ENCODE results near the gene HAO1.

HAO1 gene

DNA sequence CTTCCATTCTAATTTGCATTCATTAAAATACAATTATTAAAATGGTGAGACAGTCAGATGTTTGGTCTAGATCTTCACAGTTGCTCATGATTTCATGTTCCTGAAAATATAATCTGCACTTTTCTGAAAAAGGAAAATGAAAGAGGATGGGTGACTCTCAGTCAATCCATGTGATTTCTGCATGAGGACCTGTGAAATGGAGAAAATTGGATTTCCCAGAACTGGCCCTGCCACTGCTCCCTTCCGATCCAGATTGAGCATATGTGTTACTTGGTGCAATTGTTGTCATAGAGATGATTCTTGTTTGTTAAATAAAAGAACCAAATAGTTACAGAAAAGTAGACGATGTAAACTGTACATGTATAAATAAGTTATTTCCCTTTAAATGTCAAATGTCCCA, 37.4 kb downstream of the HAO1 start:
- no peak overlapping the region for H3K27ac Mint-ChIP-seq
- peaks cover 1% of the 10 kb centered on the region for H3K4me1 Mint-ChIP-seq
- no peak for DNase-seq
- peaks cover 1% of the 10 kb centered on the region for H3K27me3 Mint-ChIP-seq
- H3K4me3 Mint-ChIP-seq = no peak overlapping the region
- H3K36me3 Mint-ChIP-seq (ENCODE audit: low read depth) = no peaks in the 10 kb centered on the region
- ATAC-seq = no peak
- H3K9me3 Mint-ChIP-seq = no peaks in the 10 kb centered on the region

- Mint-ChIP-seq H3K27ac (no peak overlapping the region), H3K27me3 (no peaks in the 10 kb centered on the region), H3K36me3 (ENCODE audit: low read depth) (no peaks in the 10 kb centered on the region), H3K4me3 (no peak overlapping the region), H3K9me3 (peaks cover 3% of the 10 kb centered on the region), H3K4me1 (no peaks in the 10 kb centered on the region)
- ATAC-seq = no peak
- DNase-seq = no peak
Measured at GRCh38 chr20:7897781-7898364, 42.4 kb downstream of the HAO1 start.

DNA sequence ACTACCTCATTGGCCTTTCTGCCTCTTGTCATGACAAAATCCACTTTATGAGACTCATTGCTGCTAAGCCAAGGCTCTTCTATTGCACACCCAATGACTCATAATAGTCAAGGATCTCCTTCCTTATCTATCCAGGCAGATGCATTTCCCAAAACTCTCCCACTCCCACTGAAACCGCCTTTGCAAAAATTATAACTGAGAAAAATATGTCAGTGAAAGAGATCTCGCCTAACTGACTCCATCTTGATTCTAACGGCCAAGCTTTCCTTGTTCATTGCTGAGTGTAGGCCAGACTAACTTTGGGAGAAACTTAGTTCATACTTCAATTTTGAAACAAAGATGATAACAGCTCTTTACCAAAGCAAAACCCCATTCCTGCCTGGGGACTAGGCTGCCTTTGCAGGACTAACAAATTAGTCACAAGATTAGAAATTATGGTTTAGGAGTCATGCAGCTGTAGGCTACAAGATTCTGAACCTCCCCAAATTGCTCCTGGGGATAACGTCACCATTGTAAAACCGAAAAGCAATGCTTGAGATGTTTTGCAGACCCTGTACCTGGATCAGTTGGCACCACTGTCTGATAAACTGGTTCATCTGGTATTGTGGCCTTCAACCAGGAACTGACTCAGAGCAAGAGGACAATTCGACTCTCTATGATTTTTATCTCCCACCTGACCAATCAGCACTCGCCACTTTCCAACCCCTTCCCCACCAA, 47.1 kb downstream of the HAO1 start:
- Mint-ChIP-seq H3K9me3 (peaks cover 3% of the 10 kb centered on the region), H3K4me1 (no peaks in the 10 kb centered on the region), H3K4me3 (no peak overlapping the region), H3K27ac (no peak overlapping the region), H3K27me3 (no peaks in the 10 kb centered on the region), H3K36me3 (ENCODE audit: low read depth) (no peaks in the 10 kb centered on the region)
- ATAC-seq (no peak), DNase-seq (no peak)

DNA sequence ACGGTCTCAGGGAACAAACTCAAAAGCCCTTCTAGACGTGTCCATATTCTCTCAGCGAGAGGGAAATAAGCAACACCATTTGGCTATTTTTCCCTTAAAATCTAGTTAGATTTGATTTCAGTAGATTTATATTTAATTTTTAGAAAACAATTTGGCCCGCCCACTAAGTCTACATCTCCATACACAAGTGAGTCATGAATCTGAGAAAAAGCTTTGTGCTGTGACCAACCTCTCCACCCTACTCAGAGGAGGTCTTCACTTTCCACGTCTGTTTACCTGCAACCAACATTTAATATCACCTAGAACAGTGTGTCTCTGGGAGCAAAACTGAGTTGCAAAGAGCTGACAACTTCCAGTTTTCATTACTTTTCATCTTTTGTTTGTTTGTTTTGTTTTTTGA, 48.6 kb downstream of the HAO1 start:
- Mint-ChIP-seq H3K4me1 (no peaks in the 10 kb centered on the region), H3K36me3 (ENCODE audit: low read depth) (no peaks in the 10 kb centered on the region), H3K27ac (no peak overlapping the region), H3K4me3 (no peak overlapping the region), H3K27me3 (no peaks in the 10 kb centered on the region), H3K9me3 (peaks cover 3% of the 10 kb centered on the region)
- DNase-seq (no peak), ATAC-seq (no peak)

DNA sequence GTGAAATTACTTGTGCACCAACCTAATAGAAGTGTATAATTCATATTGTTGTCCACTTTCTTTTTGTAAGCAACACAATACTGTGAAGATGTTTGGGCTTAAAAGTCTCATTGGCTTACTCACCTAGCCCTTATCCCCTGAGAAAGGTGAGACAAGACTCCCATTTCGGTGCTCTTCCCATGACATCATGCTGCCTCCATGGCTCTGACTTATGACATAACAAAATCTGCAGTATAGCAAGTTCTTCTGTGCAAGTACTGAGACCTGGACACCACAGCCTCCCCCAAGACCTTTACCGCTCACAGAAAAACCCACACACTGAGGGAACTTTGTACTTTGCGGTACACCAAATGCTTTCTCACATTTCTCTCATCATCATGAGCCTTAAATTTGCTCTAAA, 50.5 kb downstream of the HAO1 start:
- no peak overlapping the region for H3K4me3 Mint-ChIP-seq
- H3K36me3 Mint-ChIP-seq (ENCODE audit: low read depth) = no peaks in the 10 kb centered on the region
- ATAC-seq (no peak), DNase-seq (no peak)
- no peak overlapping the region for H3K27ac Mint-ChIP-seq
- no peaks in the 10 kb centered on the region for H3K27me3 Mint-ChIP-seq
- H3K4me1 Mint-ChIP-seq = no peaks in the 10 kb centered on the region
- H3K9me3 Mint-ChIP-seq = peaks cover 3% of the 10 kb centered on the region

GRCh38 chr20:7883741-7884140, 56.5 kb downstream of the HAO1 start:
- H3K4me1 Mint-ChIP-seq = no peaks in the 10 kb centered on the region
- no peak overlapping the region for H3K27ac Mint-ChIP-seq
- H3K36me3 Mint-ChIP-seq (ENCODE audit: low read depth) = no peaks in the 10 kb centered on the region
- no peak for DNase-seq
- no peaks in the 10 kb centered on the region for H3K9me3 Mint-ChIP-seq
- H3K4me3 Mint-ChIP-seq = no peak overlapping the region
- no peak for ATAC-seq
- no peaks in the 10 kb centered on the region for H3K27me3 Mint-ChIP-seq

DNA sequence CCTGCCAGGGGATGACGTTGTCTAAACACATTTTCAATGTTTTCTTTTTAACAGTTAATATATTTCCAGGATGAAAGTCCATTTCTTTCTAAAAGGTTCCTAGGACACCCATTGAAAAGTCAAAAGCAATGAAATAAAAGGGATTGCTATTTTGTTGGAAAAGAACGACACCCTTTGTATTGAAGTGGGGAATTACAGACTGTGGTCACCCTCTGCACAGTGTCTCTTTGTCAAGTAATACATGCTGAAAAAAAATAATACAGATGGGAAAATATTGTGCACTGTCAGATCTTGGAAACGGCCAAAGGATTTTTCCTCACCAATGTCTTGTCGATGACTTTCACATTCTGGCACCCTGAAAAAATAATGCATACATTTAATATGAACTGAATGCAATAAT, 56.9 kb downstream of the HAO1 start:
- Mint-ChIP-seq H3K27ac (no peak overlapping the region), H3K4me1 (no peaks in the 10 kb centered on the region), H3K9me3 (no peaks in the 10 kb centered on the region), H3K27me3 (no peaks in the 10 kb centered on the region), H3K36me3 (ENCODE audit: low read depth) (no peaks in the 10 kb centered on the region), H3K4me3 (no peak overlapping the region)
- DNase-seq = no peak
- no peak for ATAC-seq

- Mint-ChIP-seq H3K27ac (no peak overlapping the region), H3K4me1 (no peaks in the 10 kb centered on the region), H3K36me3 (ENCODE audit: low read depth) (no peaks in the 10 kb centered on the region), H3K4me3 (no peak overlapping the region), H3K9me3 (no peaks in the 10 kb centered on the region), H3K27me3 (no peaks in the 10 kb centered on the region)
- no peak for ATAC-seq
- DNase-seq = no peak
Measured at GRCh38 chr20:7882076-7882475, 58.2 kb downstream of the HAO1 start.

GRCh38 chr20:7881551-7881950, 58.7 kb downstream of the HAO1 start:
- no peaks in the 10 kb centered on the region for H3K27me3 Mint-ChIP-seq
- no peak for ATAC-seq
- DNase-seq = no peak
- no peaks in the 10 kb centered on the region for H3K36me3 Mint-ChIP-seq (ENCODE audit: low read depth)
- no peak overlapping the region for H3K4me3 Mint-ChIP-seq
- H3K27ac Mint-ChIP-seq = no peak overlapping the region
- no peaks in the 10 kb centered on the region for H3K4me1 Mint-ChIP-seq
- no peaks in the 10 kb centered on the region for H3K9me3 Mint-ChIP-seq

DNA sequence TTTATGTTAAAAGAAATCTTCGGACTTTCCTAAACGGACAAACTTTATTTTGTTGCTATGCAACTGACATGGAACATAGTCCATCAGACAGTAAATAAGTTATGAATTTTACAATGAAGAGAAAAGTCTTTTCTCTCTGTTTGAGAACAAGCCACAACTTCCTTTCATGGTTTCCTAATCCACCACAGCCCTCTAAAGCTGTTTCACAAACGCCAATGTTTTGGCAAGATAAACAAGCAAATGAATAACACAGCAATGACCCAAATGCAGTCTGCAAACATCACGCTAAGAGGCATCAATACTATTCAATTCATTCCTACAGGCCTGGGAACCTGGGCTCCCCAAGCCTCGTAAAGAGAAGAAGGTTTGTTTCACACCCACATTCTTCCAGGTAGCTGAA, 60.4 kb downstream of the HAO1 start:
- no peak for DNase-seq

DNA sequence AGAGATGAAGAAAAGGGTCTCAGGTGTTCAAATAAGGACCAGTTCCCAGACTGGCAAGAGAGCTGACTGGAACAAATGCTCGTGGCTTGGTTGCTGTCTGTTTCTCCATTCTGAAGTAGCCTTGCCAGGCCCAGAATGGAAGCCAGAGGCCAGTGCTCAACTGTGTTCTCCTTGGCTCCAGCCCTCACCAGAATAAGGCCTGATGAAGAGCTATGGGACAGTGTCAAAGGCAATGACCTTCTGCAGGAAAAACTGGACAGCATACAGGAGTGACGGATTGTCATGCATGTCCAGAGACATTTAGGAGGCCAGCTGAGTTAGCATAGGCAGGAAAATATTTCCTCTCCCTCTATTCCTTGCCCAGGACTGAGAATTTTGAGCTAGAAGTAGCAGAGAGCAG, 72.2 kb downstream of the HAO1 start:
- Mint-ChIP-seq H3K27ac (no peak overlapping the region), H3K27me3 (peaks cover 2% of the 10 kb centered on the region), H3K4me3 (no peak overlapping the region), H3K9me3 (no peaks in the 10 kb centered on the region), H3K4me1 (no peaks in the 10 kb centered on the region), H3K36me3 (ENCODE audit: low read depth) (no peaks in the 10 kb centered on the region)
- no peak for DNase-seq
- no peak for ATAC-seq

More for the DNA sequence above, 60.4 kb downstream of the HAO1 start:
- H3K9me3 Mint-ChIP-seq = no peaks in the 10 kb centered on the region
- no peak overlapping the region for H3K27ac Mint-ChIP-seq
- H3K27me3 Mint-ChIP-seq = no peaks in the 10 kb centered on the region
- ATAC-seq = no peak
- H3K4me3 Mint-ChIP-seq = no peak overlapping the region
- no peaks in the 10 kb centered on the region for H3K36me3 Mint-ChIP-seq (ENCODE audit: low read depth)
- H3K4me1 Mint-ChIP-seq = no peaks in the 10 kb centered on the region

DNA sequence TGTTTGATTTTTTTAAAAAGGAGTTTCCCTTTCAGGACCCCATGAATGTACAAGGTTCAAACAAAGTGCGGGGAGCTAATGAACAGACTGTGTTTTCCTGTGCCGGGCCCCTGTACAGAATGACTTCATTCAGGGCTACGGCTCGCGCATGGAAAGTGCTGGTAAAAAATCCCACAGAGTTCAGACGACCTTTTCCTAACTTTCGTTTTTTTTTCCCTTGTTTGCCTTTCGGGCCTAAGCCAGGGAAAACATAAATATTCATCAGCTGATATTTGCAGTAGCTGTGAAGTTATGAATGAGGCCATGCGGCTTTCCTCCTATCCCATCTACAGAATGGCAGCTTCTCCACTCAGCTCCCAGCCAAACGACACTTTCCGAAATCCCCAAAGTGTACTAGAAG, 74.0 kb downstream of the HAO1 start:
- Mint-ChIP-seq H3K4me3 (no peak overlapping the region), H3K27me3 (peaks cover 2% of the 10 kb centered on the region), H3K27ac (no peak overlapping the region), H3K36me3 (ENCODE audit: low read depth) (no peaks in the 10 kb centered on the region), H3K9me3 (no peaks in the 10 kb centered on the region), H3K4me1 (no peaks in the 10 kb centered on the region)
- no peak for ATAC-seq
- DNase-seq = no peak

GRCh38 chr20:7859356-7859802, 80.9 kb downstream of the HAO1 start:
- ATAC-seq (no peak), DNase-seq (no peak)
- Mint-ChIP-seq H3K4me1 (no peaks in the 10 kb centered on the region), H3K27me3 (peaks cover 11% of the 10 kb centered on the region), H3K36me3 (ENCODE audit: low read depth) (no peaks in the 10 kb centered on the region), H3K4me3 (no peak overlapping the region), H3K9me3 (no peaks in the 10 kb centered on the region), H3K27ac (no peak overlapping the region)

- H3K27me3 Mint-ChIP-seq = peaks cover 11% of the 10 kb centered on the region
- H3K36me3 Mint-ChIP-seq (ENCODE audit: low read depth) = no peaks in the 10 kb centered on the region
- DNase-seq (no peak), ATAC-seq (no peak)
- no peak overlapping the region for H3K4me3 Mint-ChIP-seq
- H3K9me3 Mint-ChIP-seq = no peaks in the 10 kb centered on the region
- no peak overlapping the region for H3K27ac Mint-ChIP-seq
- no peaks in the 10 kb centered on the region for H3K4me1 Mint-ChIP-seq
Measured at GRCh38 chr20:7858734-7859250, 81.5 kb downstream of the HAO1 start.

GRCh38 chr20:7856756-7857155, 83.5 kb downstream of the HAO1 start:
- Mint-ChIP-seq H3K36me3 (ENCODE audit: low read depth) (no peaks in the 10 kb centered on the region), H3K4me1 (no peaks in the 10 kb centered on the region), H3K4me3 (no peak overlapping the region), H3K27ac (no peak overlapping the region), H3K9me3 (no peaks in the 10 kb centered on the region), H3K27me3 (peaks cover 11% of the 10 kb centered on the region)
- ATAC-seq (no peak), DNase-seq (no peak)

All from activated naive CD8-positive, alpha-beta T cell treated with anti-CD3 and anti-CD28 coated beads, Interleukin-2, amount 50 U/mL, for 24 hours (primary cell).